Endothelial cell (in vitro differentiated cells): ENCODE measurements around the gene MLEC. TPM values are rescaled to one million over a fixed set of nuclear protein-coding genes. Genes with fewer than 3 reads are reported as not detected.

Source experiments
- DNase-seq: peaks from one replicate; pipeline ENCODE4 v3.0.0; 2021; ENCODE audit warnings: low spot score
- H3K27ac Mint-ChIP-seq: one replicate; pipeline ENCODE4 v1.8.0; 2021; ENCODE audit warnings: mixed read lengths, inconsistent platforms; ENCODE audit not compliant: unreplicated experiment
- H3K27me3 Mint-ChIP-seq: one replicate; pipeline ENCODE4 v1.8.0; 2021; ENCODE audit warnings: mild to moderate bottlenecking, moderate library complexity, mixed read lengths, inconsistent platforms; ENCODE audit not compliant: unreplicated experiment
- H3K36me3 Mint-ChIP-seq: one replicate; pipeline ENCODE4 v1.8.0; 2021; ENCODE audit warnings: mild to moderate bottlenecking, low read depth, mixed read lengths, inconsistent platforms; ENCODE audit not compliant: unreplicated experiment
- H3K4me1 Mint-ChIP-seq: one replicate; pipeline ENCODE4 v1.8.0; 2021; ENCODE audit warnings: mild to moderate bottlenecking, mixed read lengths, inconsistent platforms; ENCODE audit not compliant: unreplicated experiment
- H3K4me3 Mint-ChIP-seq: one replicate; pipeline ENCODE4 v1.8.0; 2021; ENCODE audit warnings: mild to moderate bottlenecking, mixed read lengths, inconsistent platforms; ENCODE audit not compliant: unreplicated experiment
- H3K9me3 Mint-ChIP-seq: one replicate; pipeline ENCODE4 v1.8.0; 2021; ENCODE audit warnings: mixed read lengths, inconsistent platforms; ENCODE audit not compliant: unreplicated experiment
- CTCF ChIP-seq: fragments of 200-600 bp; sonication (generic); IDR thresholded peaks from one replicate; pipeline ENCODE4 v1.5.0; 2021; ENCODE audit warnings: antibody characterized with exemption; ENCODE audit not compliant: unreplicated experiment
- total RNA-seq: library from RNA; stranded (reverse); fragmentation: NEBNext Ultra II Directional; extraction: Animal tissue kit (Norgen Biotek cat#: 25700); gene quantifications from one replicate; pipeline ENCODE4 v1.2.1, GENCODE V29; 2021; ENCODE audit not compliant: unreplicated experiment

MLEC gene
- total RNA-seq, 1 donor from 2014 or later: 124 TPM

GRCh38 chr12:120706029-120706428 lies 19.1 kb downstream of the MLEC start:
- H3K27me3 Mint-ChIP-seq: peaks cover 8% of the 10 kb centered on the region
- H3K36me3 Mint-ChIP-seq: peaks cover 9% of the 10 kb centered on the region
- no peak overlapping the region for H3K27ac Mint-ChIP-seq
- no peak for DNase-seq
- H3K4me3 Mint-ChIP-seq: no peak overlapping the region
- H3K4me1 Mint-ChIP-seq: peaks cover 4% of the 10 kb centered on the region
- no peak for TF ChIP-seq CTCF
- H3K9me3 Mint-ChIP-seq: no peaks in the 10 kb centered on the region

- DNase-seq: no peak
- Mint-ChIP-seq H3K36me3 (peaks cover 3% of the 10 kb centered on the region), H3K27me3 (peaks cover 12% of the 10 kb centered on the region), H3K4me3 (no peak overlapping the region), H3K27ac (no peak overlapping the region), H3K9me3 (no peaks in the 10 kb centered on the region), H3K4me1 (peaks cover 15% of the 10 kb centered on the region)
- TF ChIP-seq CTCF: no peak
Measured at GRCh38 chr12:120708651-120709050, 21.7 kb downstream of the MLEC start.

GRCh38 chr12:120710031-120710804 lies 23.3 kb downstream of the MLEC start, which contains the start of gene UNC119B:
Gene UNC119B, plus strand, starts transcription at chr12:120710458. Its CDS starts 17 bp downstream, at chr12:120710475.
- Mint-ChIP-seq H3K4me3 (peak within 1 kb of the TSS; percentile 90), H3K27me3 (peaks cover 12% of the 10 kb centered on the region), H3K9me3 (no peaks in the 10 kb centered on the region), H3K27ac (peak within 1 kb of the TSS; percentile 78), H3K4me1 (peaks cover 15% of the 10 kb centered on the region), H3K36me3 (peaks cover 3% of the 10 kb centered on the region)
- peak; percentile 75 for DNase-seq
- no peak for TF ChIP-seq CTCF

GRCh38 chr12:120710805-120711296 lies 23.9 kb downstream of the MLEC start:
- H3K27ac Mint-ChIP-seq: no peak overlapping the region
- peaks cover 3% of the 10 kb centered on the region for H3K36me3 Mint-ChIP-seq
- no peaks in the 10 kb centered on the region for H3K9me3 Mint-ChIP-seq
- no peak for TF ChIP-seq CTCF
- DNase-seq: peak; percentile 20
- H3K4me3 Mint-ChIP-seq: peak overlapping the region; percentile 90
- peaks cover 12% of the 10 kb centered on the region for H3K27me3 Mint-ChIP-seq
- H3K4me1 Mint-ChIP-seq: peaks cover 15% of the 10 kb centered on the region

- Mint-ChIP-seq H3K27me3 (peaks cover 12% of the 10 kb centered on the region), H3K9me3 (no peaks in the 10 kb centered on the region), H3K36me3 (peaks cover 5% of the 10 kb centered on the region), H3K4me1 (peaks cover 15% of the 10 kb centered on the region), H3K4me3 (peak overlapping the region; percentile 90), H3K27ac (peak overlapping the region; percentile 34)
- no peak for DNase-seq
- TF ChIP-seq CTCF: no peak
Measured at GRCh38 chr12:120711411-120711810, 24.5 kb downstream of the MLEC start.
